Skin of body (tissue), 2 donors: ENCODE measurements around the gene MARVELD3. TPM values are rescaled to one million over a fixed set of nuclear protein-coding genes. Genes with fewer than 3 reads are reported as not detected.
"Not testable (repeated sequence)": the region's sequence is repeated elsewhere in the genome, so short reads cannot be mapped to it uniquely, and the experiment has no call there.

ENCODE experiments used
- DNase-seq: peaks from one replicate; lab custom pipeline; 2025; lab: John Stamatoyannopoulos, UW
- total RNA-seq: library from RNA; depleted of rRNA; stranded (reverse); fragments of >200 nt; gene quantifications from one replicate; pipeline ENCODE4 v1.2.3, GENCODE V29; 2014

MARVELD3 gene
- total RNA-seq: 3.0 TPM

- no peak for DNase-seq
Measured at GRCh38 chr16:71626018-71626857, at the start of gene MARVELD3. MARVELD3 (plus strand) TSS chr16:71626184; CDS start chr16:71626230, 46 bp downstream.

- no peak for DNase-seq
Measured at GRCh38 chr16:71576971-71577370, 49.0 kb upstream of the MARVELD3 start, which contains the start of gene TAT. TAT (minus strand) TSS chr16:71577092; CDS start chr16:71576415, 677 bp downstream.

- DNase-seq: not testable (repeated sequence)
Measured at GRCh38 chr16:71582553-71582848, 43.5 kb upstream of the MARVELD3 start.

GRCh38 chr16:71584543-71585317, 41.3 kb upstream of the MARVELD3 start:
- DNase-seq: no peak

- no peak for DNase-seq
Measured at GRCh38 chr16:71585318-71585703, 40.7 kb upstream of the MARVELD3 start.

GRCh38 chr16:71589334-71589733, 36.6 kb upstream of the MARVELD3 start:
- not testable (repeated sequence) for DNase-seq

- DNase-seq: not testable (repeated sequence)
Measured at GRCh38 chr16:71590071-71590470, 35.9 kb upstream of the MARVELD3 start.

- no peak for DNase-seq
Measured at GRCh38 chr16:71590584-71590983, 35.4 kb upstream of the MARVELD3 start.

GRCh38 chr16:71591917-71592316, 34.1 kb upstream of the MARVELD3 start:
- DNase-seq: no peak

- no peak for DNase-seq
Measured at GRCh38 chr16:71593048-71593999, 32.7 kb upstream of the MARVELD3 start.

GRCh38 chr16:71594000-71594646, 31.9 kb upstream of the MARVELD3 start:
- no peak for DNase-seq

- not testable (repeated sequence) for DNase-seq
Measured at GRCh38 chr16:71595340-71595826, 30.6 kb upstream of the MARVELD3 start.

GRCh38 chr16:71598426-71598825, 27.6 kb upstream of the MARVELD3 start:
- DNase-seq: not testable (repeated sequence)

- DNase-seq: no peak
Measured at GRCh38 chr16:71600822-71601221, 25.2 kb upstream of the MARVELD3 start.

GRCh38 chr16:71609066-71609465, 16.9 kb upstream of the MARVELD3 start:
- DNase-seq: no peak

- DNase-seq: no peak
Measured at GRCh38 chr16:71610447-71610846, 15.5 kb upstream of the MARVELD3 start.

- DNase-seq: no peak
Measured at GRCh38 chr16:71610936-71611871, 14.8 kb upstream of the MARVELD3 start.

GRCh38 chr16:71614956-71615355, 11.0 kb upstream of the MARVELD3 start:
- not testable (repeated sequence) for DNase-seq

GRCh38 chr16:71618429-71618828, 7.6 kb upstream of the MARVELD3 start:
- no peak for DNase-seq

GRCh38 chr16:71622088-71622487, 3.9 kb upstream of the MARVELD3 start:
- DNase-seq: no peak
